ENCODE results near the gene HOXC11. TPM values are rescaled to one million over a fixed set of nuclear protein-coding genes. Genes with fewer than 3 reads are reported as not detected.

Gene HOXC11
- total and polyA plus RNA-seq, 7 donors = not detected

- H3K4me1 ChIP-seq = peaks cover 0 to 27% (median 24%) of the 10 kb centered on the region in 4 donors
- no peak for DNase-seq
- TF ChIP-seq EP300 (IDR thresholded peaks at IDR 0.05) (no peak), CTCF (IDR thresholded peaks at IDR 0.05) (no peak), POLR2AphosphoS5 (IDR thresholded peaks at IDR 0.05) (no peak), POLR2A (IDR thresholded peaks at IDR 0.05) (no peak)
- intact Hi-C loops (cut with DNase I) = loop anchor here (10.0 kb wide), 1 partner anchor 371 kb away; no protein-coding TSS in a partner anchor
- H3K4me3 ChIP-seq = no peak overlapping the region
- no peak overlapping the region for H3K27ac ChIP-seq
- WGBS, 2 donors = 27 to 44% methylated on average over 20 of the region's 20 CpGs
- H3K36me3 ChIP-seq = no peaks in the 10 kb centered on the region
- peaks cover 85 to 100% (median 99%) of the 10 kb centered on the region in 3 donors for H3K27me3 ChIP-seq
- no peaks in the 10 kb centered on the region for H3K9me3 ChIP-seq
These were observed 31.3 kb downstream of the HOXC11 start for GRCh38 chr12:54004063-54004840.

GRCh38 chr12:54004841-54005530, 32.1 kb downstream of the HOXC11 start:
- WGBS, 2 donors = 8 to 9% methylated on average over 31 of the region's 31 CpGs
- Histone ChIP-seq H3K4me1 (peaks cover 0 to 26% (median 23%) of the 10 kb centered on the region in 4 donors), H3K27me3 (peaks cover 83 to 100% (median 99%) of the 10 kb centered on the region in 3 donors), H3K9me3 (no peaks in the 10 kb centered on the region), H3K27ac (no peak overlapping the region), H3K36me3 (no peaks in the 10 kb centered on the region), H3K4me3 (no peak overlapping the region)
- DNase-seq = no peak
- intact Hi-C loops (cut with DNase I) = loop anchor here (10.0 kb wide), 1 partner anchor 370 kb away; no protein-coding TSS in a partner anchor
- no peak for TF ChIP-seq POLR2AphosphoS5 (IDR thresholded peaks at IDR 0.05)
- TF ChIP-seq CTCF (IDR thresholded peaks at IDR 0.05) = no peak
- no peak for TF ChIP-seq POLR2A (IDR thresholded peaks at IDR 0.05)
- TF ChIP-seq EP300 (IDR thresholded peaks at IDR 0.05) = no peak

- H3K36me3 ChIP-seq = no peaks in the 10 kb centered on the region
- 4 to 5% methylated on average over 26 of the region's 26 CpGs for WGBS, 2 donors
- H3K9me3 ChIP-seq = no peaks in the 10 kb centered on the region
- no peak overlapping the region for H3K27ac ChIP-seq
- TF ChIP-seq POLR2A (IDR thresholded peaks at IDR 0.05) = no peak
- no peak for TF ChIP-seq EP300 (IDR thresholded peaks at IDR 0.05)
- no peak for TF ChIP-seq POLR2AphosphoS5 (IDR thresholded peaks at IDR 0.05)
- no peak for TF ChIP-seq CTCF (IDR thresholded peaks at IDR 0.05)
- no peak overlapping the region for H3K4me3 ChIP-seq
- peaks cover 0 to 20% (median 18%) of the 10 kb centered on the region in 4 donors for H3K4me1 ChIP-seq
- H3K27me3 ChIP-seq = peaks cover 83 to 100% (median 99%) of the 10 kb centered on the region in 3 donors
- no peak for DNase-seq
- intact Hi-C loops (cut with DNase I) = loop anchor here (10.0 kb wide), 1 partner anchor 369 kb away; no protein-coding TSS in a partner anchor
These were observed 32.6 kb downstream of the HOXC11 start for GRCh38 chr12:54005531-54005852.

DNA sequence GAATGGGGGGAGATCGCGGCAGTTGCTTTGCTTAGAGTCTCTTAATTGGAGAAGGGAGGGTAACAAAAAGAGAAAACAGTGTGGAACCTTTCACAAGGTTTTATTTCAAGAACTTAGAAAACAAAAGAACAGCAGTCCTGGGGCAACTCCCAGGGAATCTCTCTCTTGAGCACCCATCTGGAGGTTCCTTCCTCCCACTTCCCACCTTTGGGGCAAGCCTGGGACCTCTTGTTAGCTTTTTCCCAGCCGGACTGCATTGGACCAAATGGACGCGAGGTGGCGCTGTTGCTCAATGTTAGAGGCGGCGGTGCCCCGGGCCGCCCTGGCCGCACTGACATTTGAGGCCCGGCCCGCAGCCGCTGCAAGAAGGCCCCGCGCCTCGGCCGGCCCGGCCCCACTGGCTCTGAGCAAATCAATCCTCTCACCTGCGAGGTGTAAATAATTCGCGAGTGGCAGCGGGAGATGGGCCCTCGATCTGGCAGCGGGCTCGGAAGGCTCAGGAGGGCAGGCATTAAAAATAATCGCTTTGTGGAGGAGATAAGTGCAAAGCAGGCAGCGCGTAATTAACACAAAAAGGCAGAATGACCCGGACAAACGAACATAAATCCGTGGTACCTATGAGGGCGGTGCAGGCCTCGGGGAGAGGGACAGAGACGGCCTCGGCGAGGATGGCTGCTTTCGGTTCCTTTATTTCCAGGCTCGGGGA, 33.1 kb downstream of the HOXC11 start:
- intact Hi-C loops (cut with DNase I) = loop anchor here (1.0 to 10.0 kb wide), 2 partner anchors 184 to 369 kb away; no protein-coding TSS in a partner anchor
- no peaks in the 10 kb centered on the region for H3K36me3 ChIP-seq
- TF ChIP-seq POLR2AphosphoS5 (IDR thresholded peaks at IDR 0.05) = no peak
- peak; percentile 83 to 93 (median 89) for TF ChIP-seq CTCF (IDR thresholded peaks at IDR 0.05)
- peaks cover 0 to 18% (median 15%) of the 10 kb centered on the region in 4 donors for H3K4me1 ChIP-seq
- no peaks in the 10 kb centered on the region for H3K9me3 ChIP-seq
- peaks cover 82 to 100% (median 99%) of the 10 kb centered on the region in 3 donors for H3K27me3 ChIP-seq
- DNase-seq = peak; percentile 91
- H3K4me3 ChIP-seq = peak overlapping the region in 2 of 4 donors; percentile 13 to 16
- H3K27ac ChIP-seq = no peak overlapping the region
- WGBS, 2 donors = 2% methylated on average over 39 of the region's 39 CpGs

All from sigmoid colon (tissue), 7 donors.